HG03439 (cell line): ENCODE measurements around the gene UBIAD1.

Experiments used
- ATAC-seq: cut with Tn5 transposase; IDR thresholded peaks from one replicate; pipeline ENCODE4 v1.9.1; 2021; ENCODE audit warnings: mild to moderate bottlenecking, moderate library complexity; ENCODE audit not compliant: unreplicated experiment

Gene UBIAD1

DNA sequence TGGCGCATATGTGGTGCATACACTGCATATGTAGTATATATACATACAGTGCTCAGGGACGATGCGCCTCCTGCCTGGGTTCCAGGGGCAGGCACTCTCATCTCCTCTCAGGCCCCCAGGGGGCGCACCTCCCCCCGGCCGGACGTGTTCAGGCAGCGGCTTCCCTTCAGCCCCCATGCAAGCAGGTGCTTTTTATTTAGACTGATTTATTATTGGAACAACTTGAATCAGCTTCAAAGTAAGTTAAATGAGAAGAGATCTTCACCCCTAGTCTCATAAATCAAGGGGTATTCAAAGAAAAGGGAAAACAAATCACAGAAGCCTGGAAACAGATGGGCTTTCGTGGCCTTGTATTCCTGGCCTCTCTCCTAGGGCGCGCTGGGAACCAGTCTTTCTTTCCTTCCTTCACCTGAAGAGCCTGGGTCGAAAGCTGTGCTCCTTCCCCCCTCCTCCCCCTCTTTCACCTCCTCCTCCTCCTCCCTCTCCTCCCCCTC is 64.6 kb downstream of the UBIAD1 start:
- ATAC-seq: no peak
